ENCODE results near the gene TMEM253.

- TF ChIP-seq CTCF (IDR thresholded peaks at IDR 0.05; ENCODE audit: insufficient read depth, low read length, poor library complexity, severe bottlenecking) = no peak
- TF ChIP-seq EZH2phosphoT487 (conservative IDR thresholded peaks at IDR 0.05; ENCODE audit: low read length) = no peak
Observed at GRCh38 chr14:21105095-21105494, 4.2 kb downstream of the TMEM253 start.

All from SU-DHL-6 (cell line).